NK-92 treated with Interleukin-12 subunit alpha and Interleukin-12 subunit beta, amount 100 ng/mL, for 24 hours (cell line): ENCODE data around the gene ERP44.
"Not testable (repeated sequence)": the region's sequence is repeated elsewhere in the genome, so short reads cannot be mapped to it uniquely, and the experiment has no call there.

Experiments used
- DNase-seq: peaks from one replicate; lab custom pipeline; 2025; lab: John Stamatoyannopoulos, UW

ERP44 gene

DNA sequence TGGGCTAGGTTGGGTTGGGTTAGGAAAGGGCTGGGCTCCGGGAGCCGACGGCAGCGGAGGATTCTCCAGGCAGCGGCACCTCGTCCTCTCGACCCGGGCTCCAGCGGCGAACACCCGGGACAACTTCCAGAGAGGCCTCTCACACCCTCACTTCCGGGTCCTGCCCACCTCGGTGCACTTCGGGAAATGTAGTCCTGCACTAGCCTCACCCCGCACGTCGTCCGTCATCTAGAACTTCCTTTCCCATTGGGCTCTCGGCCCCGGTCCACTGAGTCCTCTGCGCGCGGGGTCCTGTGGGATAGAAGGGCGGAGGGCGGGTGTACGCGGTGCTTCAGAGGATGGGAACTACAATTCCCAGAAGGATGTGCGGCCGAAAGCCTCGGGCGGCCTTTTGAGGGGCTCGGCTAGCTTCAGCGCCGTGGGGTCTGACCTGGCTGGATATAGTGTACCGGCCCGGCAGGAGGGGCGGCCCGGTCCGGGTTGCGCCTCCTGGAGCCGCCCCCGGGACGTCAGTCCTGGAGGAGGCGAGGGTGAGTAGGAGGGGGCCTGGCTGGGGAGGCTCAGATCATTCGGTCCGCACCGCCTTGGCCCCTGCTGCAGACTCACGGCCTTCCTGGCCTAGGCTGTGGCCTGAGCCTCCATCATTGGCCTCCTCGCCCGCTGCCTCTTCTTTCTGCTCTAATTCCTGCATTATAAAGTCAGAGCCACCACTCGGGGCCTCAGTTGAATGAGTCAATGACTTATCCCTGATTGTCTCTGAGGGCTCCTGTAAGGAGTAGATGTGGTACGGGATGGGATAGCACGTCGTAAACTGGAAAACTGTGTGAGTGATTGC, at the start of gene ERP44, which contains the start of gene INVS:
Gene ERP44, minus strand, starts transcription at position 114 of the 835 bp plus-strand sequence. CDS start 160 bp downstream, outside the sequence.
Gene INVS, plus strand, starts transcription at position 357 of the 835 bp plus-strand sequence. CDS start 5,279 bp downstream, outside the sequence.
- peak; percentile 92 for DNase-seq

DNA sequence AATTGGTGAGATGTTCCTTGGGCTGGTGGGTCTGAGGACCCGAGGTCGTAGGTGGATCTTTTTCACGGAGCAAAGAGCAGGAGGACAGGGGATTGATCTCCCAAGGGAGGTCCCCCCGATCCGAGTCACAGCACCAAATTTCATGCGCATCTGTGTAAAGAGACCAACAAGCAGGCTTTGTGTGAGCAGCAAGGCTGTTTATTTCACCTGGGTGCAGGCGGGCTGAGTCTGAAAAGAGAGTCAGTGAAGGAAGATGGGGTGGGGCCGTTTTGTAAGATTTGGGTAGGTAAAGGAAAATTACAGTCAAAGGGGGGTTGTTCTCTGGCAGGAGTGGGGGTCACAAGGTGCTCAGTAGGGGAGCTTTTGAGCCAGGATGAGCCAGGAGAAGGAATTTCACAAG, 47.2 kb upstream of the ERP44 start:
- DNase-seq, result not testable (repeated sequence)

DNA sequence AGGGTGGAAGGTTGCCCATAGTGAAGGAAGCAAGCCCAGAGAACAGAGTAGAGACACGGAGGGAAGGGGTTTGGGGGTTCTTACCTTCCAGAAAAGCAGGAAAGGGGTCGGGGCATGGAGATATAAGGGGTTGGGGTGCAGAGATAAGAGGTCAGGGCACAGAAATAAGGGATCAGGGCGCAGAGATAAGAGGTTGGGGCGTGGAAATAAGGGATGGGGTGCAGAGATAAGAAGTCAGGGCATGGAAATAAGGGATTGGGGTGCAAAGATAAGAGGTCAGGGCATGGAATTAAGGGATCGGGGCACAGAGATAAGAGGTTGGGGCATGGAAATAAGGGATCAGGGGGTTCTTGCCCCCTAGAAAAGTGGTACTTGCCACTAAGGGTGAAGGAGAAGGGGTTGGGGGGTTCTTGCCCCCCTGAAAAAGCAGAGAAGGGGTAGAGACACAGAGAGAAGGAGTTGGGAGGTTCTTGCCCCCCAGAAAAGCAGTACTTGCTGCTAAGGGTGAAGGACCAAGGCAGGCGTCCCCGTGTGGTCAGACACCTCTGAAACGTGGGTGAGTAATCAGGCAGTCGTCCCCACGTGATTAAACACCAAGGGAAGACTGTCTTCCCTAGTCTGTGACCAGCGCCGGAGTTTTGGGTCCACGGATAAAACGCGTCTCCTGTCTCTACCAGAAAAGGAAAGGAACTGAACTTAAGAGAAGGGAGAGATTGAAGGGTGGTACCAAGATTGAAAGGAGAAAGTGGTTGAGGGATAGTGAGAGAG, 46.6 kb upstream of the ERP44 start:
- DNase-seq, result not testable (repeated sequence)

DNA sequence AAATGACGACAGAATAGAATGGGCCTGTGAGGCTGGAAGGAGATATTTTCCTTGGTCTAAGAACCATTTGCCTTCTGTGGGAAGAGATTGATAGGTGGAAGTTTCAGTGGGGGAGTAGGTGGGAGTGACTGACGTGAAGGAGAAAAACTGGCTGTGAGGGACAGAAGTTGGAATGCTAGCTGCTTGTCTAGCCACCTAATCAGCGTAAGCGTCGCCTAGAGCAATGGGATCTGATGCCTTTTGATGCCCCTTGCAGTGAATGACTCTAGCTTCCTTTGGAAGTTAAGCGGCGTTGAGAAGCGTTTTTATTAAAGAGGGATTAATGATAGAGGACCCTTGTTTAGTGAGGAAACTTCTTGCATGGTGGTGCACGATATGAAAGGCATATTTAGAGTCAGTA, 43.1 kb upstream of the ERP44 start:
- DNase-seq, result not testable (repeated sequence)

DNA sequence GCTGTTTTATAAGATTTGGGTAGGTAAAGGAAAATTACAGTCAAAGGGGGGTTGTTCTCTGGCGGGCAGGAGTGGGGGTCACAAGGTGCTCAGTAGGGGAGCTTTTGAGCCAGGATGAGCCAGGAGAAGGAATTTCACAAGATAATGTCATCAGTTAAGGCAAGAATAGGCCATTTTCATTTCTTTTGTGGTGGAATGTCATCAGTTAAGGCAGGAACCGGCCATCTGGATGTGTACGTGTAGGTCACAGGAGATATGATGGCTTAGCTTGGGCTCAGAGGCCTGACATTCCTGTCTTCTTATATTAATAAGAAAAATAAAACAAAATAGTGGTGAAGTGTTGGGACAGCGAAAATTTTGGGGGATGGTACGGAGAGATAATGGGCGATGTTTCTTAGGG, 41.5 kb upstream of the ERP44 start:
- not testable (repeated sequence) for DNase-seq

DNA sequence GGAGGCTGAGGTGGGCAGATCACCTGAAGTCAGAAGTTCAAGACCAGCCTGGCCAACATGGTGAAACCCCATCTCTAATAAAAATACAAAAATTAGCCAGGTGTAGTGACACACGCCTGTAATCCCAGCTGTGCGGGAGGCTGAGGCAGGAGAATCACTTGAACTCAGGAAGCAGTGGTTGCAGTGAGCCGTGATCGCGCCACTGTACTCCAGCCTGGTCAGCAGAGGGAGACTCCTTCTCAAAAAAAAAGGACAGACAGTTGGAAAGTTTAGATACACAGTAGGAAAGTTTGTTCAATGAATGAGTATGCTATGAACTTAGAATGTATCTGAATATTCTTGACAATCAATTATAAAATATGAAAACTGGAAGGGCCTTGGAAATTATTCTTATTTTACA, 38.0 kb upstream of the ERP44 start:
- DNase-seq, result not testable (repeated sequence)

DNA sequence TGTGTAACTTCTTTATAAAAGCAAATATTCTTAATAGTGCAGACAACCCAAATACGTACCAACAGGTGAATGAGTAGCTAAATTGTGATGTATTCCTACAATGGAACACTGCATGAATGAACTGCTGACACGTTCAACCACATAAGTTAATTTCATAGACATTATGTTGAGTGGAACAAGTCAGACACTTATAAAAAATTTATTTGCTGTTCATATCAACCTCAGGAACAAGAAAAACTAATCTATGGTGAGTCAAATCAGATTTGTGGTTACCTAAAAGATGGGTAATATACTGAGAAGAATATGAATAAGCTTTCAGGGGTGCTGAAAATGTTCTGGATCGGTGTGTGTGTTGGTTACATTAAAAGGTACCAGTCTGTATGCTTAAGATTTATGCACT, 35.9 kb upstream of the ERP44 start:
- DNase-seq, result no peak

DNA sequence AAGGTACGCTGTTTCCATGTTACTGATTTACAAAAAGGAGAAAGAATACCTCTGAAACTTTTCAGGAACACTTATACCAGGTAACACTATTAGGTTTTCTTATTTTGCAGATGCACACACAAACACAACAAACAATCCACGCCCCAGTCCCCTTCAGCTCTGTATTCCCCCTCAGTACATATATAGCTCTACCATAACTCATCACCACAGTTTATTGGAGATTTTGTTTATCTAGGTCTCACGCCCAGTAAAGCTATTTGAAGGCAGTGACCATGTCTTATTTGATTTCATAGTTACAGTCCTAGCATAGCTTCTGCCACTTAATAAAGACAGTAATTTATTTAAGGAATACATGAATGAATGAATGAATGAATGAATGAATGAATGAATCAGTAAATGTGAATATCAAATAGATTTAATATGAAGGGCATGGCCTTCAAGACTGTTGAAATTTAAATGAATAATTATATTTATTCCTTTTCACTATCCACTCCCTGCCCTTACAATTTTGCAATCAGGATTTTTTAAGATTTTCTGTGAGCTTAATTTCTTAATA, 33.2 kb upstream of the ERP44 start:
- DNase-seq, result no peak

DNA sequence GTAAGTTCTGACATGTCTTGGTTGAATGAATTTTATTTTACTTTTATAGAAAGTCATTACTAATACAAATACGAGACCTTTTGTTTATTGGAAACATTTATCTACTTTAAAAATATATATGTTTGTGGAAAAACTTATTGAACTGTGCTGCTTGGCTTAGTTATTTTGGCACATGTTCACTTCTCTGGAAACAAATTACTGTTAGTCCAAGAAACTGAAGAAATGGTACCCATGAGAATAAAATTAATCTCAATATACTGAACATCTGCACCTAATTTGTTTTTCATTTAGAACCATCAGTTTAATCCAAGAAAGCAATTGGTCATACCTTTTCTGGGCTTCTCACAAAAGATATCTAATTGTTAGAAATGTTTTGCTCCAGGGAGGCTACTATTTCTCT, 32.4 kb upstream of the ERP44 start:
- DNase-seq, result no peak

DNA sequence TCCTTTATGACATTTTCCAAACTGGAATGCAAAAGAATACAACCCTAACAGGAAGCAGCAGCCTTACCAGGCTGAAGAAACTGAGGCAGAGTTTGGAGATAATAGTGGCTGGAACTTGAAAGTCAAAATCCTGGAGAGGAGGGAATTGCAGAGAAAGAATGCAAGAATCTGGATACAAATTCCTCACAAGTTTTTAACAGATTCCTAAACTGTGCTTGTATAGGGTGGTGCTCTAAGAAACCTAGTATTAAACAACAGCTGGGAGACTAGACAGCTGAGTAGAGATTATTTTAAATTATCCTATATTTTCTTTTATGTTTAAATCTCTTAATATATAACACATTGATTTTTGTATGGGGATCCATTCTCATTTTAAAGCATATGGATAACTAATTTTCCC, 31.0 kb upstream of the ERP44 start:
- DNase-seq, result no peak

DNA sequence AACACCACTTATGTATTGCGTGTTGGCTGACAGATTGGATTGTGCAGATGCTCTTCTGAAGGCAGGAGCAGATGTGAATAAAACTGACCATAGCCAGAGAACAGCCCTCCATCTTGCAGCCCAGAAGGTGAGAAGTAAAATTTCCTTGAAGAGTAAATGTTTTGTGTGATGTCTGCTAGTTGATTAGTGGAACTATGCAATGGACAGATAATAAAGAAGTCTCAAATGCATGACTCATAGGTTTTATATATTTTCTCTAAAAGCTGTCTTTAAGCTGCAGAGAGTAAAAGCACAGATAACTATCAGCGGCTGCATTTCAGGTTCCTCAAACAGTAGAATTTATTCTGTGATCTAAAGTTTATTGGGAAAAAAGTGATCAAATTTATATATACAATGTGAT, 27.6 kb upstream of the ERP44 start:
- DNase-seq, result no peak

DNA sequence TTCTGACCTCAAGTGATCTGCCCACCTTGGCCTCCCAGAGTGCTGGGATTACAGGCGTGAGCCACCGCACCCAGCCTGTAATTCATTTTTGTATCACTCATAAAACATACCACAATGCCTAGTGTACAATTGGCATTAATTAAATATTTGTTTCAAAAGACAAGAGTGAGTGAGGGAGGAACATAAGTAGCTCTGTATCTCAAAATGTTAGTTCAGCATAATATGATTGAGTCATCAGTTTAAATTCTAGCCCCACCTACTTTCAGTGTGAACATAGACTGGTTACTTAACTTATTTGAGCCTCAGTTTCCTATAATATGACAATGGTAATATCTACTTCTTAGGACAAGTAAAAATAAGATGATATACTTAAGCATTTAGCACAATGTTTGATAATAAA, 27.1 kb upstream of the ERP44 start:
- DNase-seq, result no peak

DNA sequence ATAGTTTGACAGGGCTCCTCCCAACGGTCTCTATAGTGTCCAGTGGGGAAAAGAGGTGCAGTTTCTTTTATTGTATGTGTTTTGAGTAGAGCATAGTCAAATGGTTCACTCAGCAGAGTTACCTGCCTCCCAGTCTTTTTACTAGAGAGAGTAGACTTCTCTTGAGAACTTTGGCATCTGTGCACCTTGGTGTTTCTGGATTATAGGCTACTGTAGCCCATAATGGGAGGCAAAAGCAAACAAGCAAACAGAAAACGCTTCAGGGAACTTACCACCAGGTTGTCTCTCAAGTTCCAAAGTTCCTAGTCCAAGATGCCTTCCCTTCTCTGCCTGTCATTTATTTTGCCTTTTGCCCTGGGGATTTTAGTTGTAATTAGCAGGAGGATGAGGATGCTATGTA, 26.4 kb upstream of the ERP44 start:
- DNase-seq, result no peak

DNA sequence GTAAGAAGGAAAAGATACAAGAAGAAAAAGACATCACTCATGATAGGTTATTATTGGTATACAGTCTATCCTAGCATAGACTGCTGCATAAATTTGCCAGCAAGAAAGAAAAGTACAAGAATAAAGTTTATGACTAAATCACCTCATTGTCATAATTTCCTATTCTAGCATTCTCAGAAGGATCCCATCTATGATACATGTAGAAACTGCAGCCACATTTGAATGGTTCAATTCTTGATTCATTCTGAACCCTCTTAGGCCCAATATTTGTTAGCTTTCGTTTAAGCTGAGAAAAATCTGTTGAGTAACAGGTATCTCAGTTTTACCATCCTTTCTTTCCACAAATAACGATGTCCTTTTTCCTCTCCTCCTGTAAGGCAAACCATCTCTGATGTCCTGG, 21.5 kb upstream of the ERP44 start:
- DNase-seq, result no peak

DNA sequence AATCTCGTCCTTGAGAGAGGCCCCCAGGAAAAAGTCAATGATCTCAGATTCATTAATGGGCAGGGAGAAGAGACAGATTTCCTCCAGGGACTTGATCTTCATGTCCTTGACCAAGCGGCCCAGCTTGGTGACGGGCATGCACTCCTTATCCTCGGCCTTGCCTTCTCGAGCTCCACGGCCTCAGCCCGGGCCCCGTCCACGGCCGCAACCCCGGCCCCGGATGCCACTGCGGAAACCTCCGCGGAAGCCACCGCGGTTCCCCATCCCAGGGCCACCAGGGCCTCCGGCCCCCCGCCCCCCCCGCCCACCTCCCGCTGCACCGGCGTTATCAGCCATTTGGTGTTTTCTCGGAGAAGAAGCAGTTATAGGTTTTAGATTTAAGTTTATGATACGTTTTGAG, 18.5 kb upstream of the ERP44 start:
- DNase-seq, result no peak

DNA sequence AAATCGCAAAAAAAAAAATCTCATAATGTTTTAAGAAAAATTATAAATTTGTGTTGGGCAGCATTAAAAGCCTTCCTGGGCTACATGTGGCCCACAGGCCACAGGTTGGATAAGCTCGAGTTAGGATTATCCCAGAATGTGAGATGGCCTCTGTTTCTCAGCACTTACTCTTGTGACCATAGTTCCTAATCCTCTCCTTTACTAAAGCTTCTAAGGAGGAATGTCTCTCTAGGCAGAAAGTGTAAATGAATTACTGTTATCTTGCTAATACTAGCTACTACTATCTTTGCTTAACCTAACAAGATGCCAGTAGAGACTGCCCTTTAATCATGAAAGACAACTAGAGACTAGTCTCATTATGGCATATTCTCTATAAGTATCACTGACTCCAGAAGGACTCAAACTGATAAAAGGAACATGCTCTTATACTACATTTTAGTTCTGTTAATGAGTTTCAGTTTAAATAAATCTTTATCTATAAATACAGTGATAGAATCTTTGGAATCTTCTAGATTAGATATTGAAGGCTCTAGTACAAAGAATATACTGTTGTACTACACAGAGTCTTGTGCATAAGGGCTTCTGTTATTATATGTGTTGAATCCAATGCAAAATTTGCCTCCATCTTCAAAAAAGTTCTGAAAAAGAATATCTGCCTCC, 14.0 kb upstream of the ERP44 start:
- DNase-seq, result no peak

DNA sequence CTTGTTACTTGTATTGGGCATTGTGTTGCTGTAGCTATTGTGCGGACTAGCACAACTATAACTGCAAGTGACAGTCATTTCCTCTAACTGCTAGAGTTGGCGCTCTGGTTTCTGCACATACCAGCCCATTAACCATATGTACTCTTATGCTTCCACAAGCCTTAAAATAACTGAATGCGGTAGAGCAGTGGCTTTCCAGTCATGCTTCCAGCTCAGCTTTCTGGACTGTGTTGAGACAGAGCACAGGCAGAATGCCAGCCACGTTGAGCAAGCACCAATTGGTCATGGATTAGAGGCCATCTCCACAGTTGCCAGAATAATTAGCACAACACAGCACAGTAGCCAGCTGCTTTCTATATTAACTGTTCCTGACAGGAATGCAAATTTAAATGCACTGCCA, 12.4 kb upstream of the ERP44 start:
- no peak for DNase-seq

DNA sequence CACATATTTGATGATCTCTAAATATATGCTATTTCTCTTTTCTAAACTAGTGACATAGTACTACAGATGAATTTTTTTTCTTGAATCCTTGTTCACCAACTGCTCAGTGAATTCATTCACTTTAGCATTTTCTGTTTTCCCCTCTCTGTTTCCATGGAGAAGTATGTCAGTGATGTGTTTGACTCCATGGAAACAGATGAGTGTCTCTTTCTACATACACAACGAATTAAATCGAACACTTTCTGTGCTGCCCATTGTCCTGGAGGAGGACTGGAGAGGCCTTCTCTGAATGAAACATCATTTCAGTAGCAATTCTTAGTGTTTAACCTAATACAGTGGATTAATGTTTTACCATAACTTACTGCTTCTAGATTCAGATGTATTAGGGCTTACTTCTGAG, 9.8 kb upstream of the ERP44 start:
- no peak for DNase-seq

DNA sequence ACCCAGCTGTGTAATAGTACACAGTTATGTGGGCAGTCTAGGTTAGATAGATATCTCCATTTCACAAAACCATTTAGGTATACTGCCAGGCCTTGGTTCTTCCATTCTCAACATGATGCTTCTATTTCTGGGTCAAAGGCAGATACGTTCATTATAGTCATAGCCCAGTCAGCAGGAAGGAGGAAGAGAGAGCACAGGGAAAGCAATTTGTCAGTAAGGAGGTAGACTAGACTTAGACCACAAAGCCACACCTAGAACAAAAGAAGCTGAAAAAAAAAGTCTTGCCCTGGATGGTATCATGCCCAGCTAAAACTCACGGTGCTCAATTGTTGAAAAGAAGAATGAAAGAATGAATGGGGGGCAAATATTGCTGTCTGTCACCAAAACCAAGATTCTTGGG, 7.8 kb upstream of the ERP44 start:
- DNase-seq, result no peak

DNA sequence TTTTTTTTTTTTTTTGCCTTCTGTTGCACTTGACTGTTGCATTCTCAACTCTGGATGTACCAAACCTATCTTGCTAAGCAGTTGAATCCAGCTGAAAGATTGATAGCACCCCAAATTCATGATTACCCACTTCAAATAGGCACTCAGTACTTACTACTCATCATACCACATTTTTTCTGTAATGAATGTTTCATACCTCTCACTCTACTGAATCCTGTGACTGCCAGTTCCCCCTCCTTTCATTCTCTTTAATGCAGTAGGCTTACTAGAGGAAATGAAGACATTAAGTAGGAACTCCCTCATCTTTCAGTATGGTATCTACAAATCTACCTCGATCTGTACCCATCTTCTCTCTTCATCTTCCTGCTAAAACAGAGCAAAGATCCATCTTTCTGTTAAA, 7.1 kb upstream of the ERP44 start:
- DNase-seq, result no peak

DNA sequence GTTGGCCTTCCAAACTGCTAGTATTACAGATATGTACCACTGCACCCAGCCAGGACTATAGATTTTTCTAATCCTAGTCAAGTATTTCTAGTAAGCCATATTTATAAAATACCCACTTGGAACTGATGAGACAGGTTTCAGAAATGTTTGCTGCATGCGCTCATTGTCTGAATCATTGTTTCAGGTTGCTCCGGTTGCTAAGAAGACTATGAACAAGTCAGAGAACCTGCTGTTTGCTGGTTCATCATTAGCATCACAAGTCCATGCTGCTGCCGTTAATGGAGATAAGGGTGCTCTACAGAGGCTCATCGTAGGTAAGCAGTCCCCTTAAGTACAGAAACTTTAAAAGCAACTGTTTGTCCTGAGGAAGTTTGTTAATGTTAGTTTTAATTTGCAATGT, 5.5 kb upstream of the ERP44 start:
- DNase-seq, result no peak

DNA sequence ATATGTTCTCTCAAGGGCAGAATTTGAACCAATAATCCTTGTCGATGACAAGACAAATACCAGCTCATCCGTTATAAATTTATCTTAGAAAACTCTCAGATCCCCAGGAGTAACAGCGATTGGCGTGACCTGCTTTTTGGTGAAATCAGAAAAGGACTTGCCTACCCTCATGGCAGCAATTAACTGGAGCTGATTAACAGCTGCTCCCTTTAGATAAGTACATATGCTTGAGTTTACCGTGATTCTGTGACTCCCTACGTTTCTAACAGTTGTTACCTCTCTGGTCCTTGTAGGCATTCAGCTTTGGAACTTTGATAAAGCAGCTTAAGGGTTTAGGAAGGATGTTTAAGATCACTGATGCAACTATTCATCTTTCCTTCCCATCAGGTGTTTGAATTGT, 2.8 kb upstream of the ERP44 start:
- DNase-seq, result no peak
